Effector memory CD4-positive, alpha-beta T cell (primary cell): ENCODE data around the gene DNM1.

Experiments used
- DNase-seq, 3 donors: peaks; one replicate each; pipeline ENCODE4 v3.0.0-alpha.2; 2020
- H3K27ac ChIP-seq: 2 replicates; pipeline ENCODE4 v1.7.0; 2013; ENCODE audit warnings: mild to moderate bottlenecking, low read length, moderate library complexity; ENCODE audit not compliant: insufficient read depth, poor library complexity, severe bottlenecking
- H3K27me3 ChIP-seq: replicated peaks from 2 replicates; pipeline ENCODE4 v1.7.0; 2013; ENCODE audit warnings: mild to moderate bottlenecking, low read length; ENCODE audit not compliant: insufficient read depth, control insufficient read depth, poor library complexity, severe bottlenecking
- H3K36me3 ChIP-seq: 2 replicates; pipeline ENCODE4 v1.7.0; 2013; ENCODE audit warnings: mild to moderate bottlenecking, low read length, moderate library complexity; ENCODE audit not compliant: control insufficient read depth, insufficient read depth
- H3K4me1 ChIP-seq: 2 replicates; pipeline ENCODE4 v1.7.0; 2013; ENCODE audit warnings: low read length, mild to moderate bottlenecking; ENCODE audit not compliant: control insufficient read depth, insufficient read depth, poor library complexity, severe bottlenecking
- H3K4me3 ChIP-seq: 2 replicates; pipeline ENCODE4 v1.7.0; 2013; ENCODE audit warnings: low read length, low read depth, mild to moderate bottlenecking; ENCODE audit not compliant: insufficient read depth, poor library complexity, severe bottlenecking
- H3K9me3 ChIP-seq: 2 replicates; pipeline ENCODE4 v1.7.0; 2013; ENCODE audit warnings: mild to moderate bottlenecking, low read length, moderate library complexity; ENCODE audit not compliant: control insufficient read depth

The DNM1 gene

DNA sequence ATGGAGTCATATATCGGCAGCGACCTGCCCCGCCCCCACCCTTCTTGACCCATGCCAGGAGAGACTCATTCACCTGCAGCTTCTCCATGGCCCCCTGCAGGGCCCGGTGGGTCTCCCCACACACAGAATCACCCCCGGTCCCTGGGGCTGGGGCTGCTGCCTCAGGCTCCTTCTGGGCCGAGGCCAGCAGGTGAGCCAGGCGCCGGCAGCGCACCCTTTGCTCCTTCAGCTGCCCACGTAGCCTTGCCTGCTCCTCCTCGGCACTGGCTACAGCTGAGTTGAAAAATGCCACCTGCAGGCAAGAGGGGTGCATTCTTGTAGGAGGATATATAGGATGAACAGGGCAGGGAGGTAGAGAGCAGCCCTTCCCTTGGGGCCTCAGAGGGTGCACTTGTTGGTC is 54.7 kb downstream of the DNM1 start:
- Histone ChIP-seq H3K36me3 (peaks cover 49% of the 10 kb centered on the region), H3K4me1 (no peaks in the 10 kb centered on the region), H3K4me3 (no peak overlapping the region), H3K27me3 (no peaks in the 10 kb centered on the region), H3K9me3 (no peaks in the 10 kb centered on the region), H3K27ac (no peak overlapping the region)
- DNase-seq: no peak

GRCh38 chr9:128258326-128258725 is 55.1 kb downstream of the DNM1 start:
- H3K27ac ChIP-seq: no peak overlapping the region
- H3K9me3 ChIP-seq: no peaks in the 10 kb centered on the region
- no peaks in the 10 kb centered on the region for H3K4me1 ChIP-seq
- H3K36me3 ChIP-seq: peaks cover 53% of the 10 kb centered on the region
- DNase-seq: no peak
- H3K4me3 ChIP-seq: no peak overlapping the region
- no peaks in the 10 kb centered on the region for H3K27me3 ChIP-seq

DNA sequence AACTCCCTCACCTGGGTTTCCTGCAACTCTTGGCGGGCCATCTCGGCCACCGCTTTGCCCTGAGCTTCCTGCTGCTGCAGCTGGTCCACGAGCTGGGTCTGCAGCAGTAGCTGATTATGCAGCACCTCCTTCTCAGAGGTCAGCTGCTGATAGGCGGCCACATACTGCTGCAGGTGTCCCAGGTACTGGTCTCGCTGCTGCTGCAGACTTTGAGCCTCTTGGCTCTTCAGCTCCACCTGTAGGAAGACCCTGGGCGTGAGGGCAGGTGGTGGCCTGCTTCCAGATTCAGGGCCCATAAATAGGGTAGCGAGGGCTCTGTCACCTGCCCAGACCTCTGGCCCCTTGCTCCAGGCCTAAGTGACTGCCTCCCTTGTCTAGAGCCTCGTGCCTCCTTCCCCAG is 56.0 kb downstream of the DNM1 start:
- no peak overlapping the region for H3K27ac ChIP-seq
- no peak for DNase-seq
- H3K4me3 ChIP-seq: no peak overlapping the region
- H3K27me3 ChIP-seq: no peaks in the 10 kb centered on the region
- no peaks in the 10 kb centered on the region for H3K9me3 ChIP-seq
- no peaks in the 10 kb centered on the region for H3K4me1 ChIP-seq
- H3K36me3 ChIP-seq: peaks cover 53% of the 10 kb centered on the region

DNA sequence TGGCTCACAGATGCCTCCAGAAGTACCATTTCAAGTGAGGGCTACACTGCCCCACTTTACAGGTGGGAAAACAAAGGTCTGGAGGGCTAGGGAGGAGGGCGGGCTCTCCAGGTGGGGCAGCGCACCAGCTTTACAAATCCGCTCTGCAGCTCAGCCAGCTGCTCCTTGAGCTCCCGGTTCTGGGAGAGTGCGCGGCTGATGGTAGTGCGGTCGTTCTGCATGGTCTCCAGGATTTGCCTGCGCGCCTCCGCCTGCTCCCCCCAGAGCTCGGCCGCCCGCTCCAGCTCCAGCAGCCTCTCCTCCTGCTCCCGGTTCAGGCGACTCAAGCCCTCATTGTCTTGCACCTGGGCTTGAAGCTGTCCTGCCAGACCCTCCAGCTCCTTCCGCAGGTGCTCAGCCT is 57.2 kb downstream of the DNM1 start:
- no peaks in the 10 kb centered on the region for H3K9me3 ChIP-seq
- no peaks in the 10 kb centered on the region for H3K27me3 ChIP-seq
- H3K27ac ChIP-seq: no peak overlapping the region
- no peak for DNase-seq
- H3K36me3 ChIP-seq: peaks cover 53% of the 10 kb centered on the region
- no peak overlapping the region for H3K4me3 ChIP-seq
- H3K4me1 ChIP-seq: no peaks in the 10 kb centered on the region

DNA sequence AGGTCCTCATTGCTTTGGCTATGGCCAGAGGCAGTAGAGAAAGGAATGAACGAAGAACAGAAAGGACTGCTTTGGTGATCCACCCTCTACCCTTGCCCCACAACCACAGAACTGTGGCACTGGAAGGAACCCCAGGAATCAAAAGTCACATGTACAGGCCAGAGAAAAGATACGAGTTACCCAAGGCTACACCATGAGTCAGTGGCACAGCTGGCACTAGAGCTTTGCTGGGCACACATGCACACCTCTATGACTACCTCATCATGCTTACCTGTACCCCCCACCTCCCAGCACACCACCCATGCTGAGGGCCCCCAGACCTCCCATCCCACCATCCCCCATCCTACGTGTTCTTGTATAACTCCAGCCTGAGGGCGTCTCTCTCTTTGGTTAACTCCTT is 59.5 kb downstream of the DNM1 start:
- no peak for DNase-seq
- no peaks in the 10 kb centered on the region for H3K27me3 ChIP-seq
- H3K36me3 ChIP-seq: peaks cover 60% of the 10 kb centered on the region
- H3K4me1 ChIP-seq: no peaks in the 10 kb centered on the region
- H3K4me3 ChIP-seq: no peak overlapping the region
- no peak overlapping the region for H3K27ac ChIP-seq
- H3K9me3 ChIP-seq: no peaks in the 10 kb centered on the region

DNA sequence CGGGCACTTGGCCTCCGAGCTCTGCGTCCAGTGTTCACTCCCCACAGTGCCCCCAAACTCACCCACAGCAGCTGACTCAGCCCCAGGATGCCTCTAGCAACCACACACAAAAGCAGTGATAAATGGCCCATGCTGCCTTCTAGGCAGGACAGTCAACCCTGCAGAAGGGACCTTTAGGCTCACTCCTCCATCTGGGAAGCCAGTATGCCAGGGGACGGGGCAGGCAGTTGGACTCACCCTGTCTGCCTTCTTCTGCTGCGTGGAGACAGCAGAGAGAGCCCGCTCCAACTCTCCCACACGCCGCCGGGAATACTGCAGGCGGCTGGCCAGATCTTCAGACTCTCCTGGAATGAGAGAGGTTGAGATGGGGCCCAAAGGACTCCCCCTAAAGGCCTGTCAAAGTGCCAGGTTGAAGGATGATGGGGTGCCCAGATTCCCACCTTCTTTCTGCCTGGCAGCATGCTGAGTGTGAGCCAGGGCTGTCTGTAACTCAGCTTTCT is 62.2 kb downstream of the DNM1 start:
- Histone ChIP-seq H3K9me3 (no peaks in the 10 kb centered on the region), H3K27ac (no peak overlapping the region), H3K4me3 (no peak overlapping the region), H3K27me3 (no peaks in the 10 kb centered on the region), H3K36me3 (peaks cover 42% of the 10 kb centered on the region), H3K4me1 (no peaks in the 10 kb centered on the region)
- DNase-seq: no peak

DNA sequence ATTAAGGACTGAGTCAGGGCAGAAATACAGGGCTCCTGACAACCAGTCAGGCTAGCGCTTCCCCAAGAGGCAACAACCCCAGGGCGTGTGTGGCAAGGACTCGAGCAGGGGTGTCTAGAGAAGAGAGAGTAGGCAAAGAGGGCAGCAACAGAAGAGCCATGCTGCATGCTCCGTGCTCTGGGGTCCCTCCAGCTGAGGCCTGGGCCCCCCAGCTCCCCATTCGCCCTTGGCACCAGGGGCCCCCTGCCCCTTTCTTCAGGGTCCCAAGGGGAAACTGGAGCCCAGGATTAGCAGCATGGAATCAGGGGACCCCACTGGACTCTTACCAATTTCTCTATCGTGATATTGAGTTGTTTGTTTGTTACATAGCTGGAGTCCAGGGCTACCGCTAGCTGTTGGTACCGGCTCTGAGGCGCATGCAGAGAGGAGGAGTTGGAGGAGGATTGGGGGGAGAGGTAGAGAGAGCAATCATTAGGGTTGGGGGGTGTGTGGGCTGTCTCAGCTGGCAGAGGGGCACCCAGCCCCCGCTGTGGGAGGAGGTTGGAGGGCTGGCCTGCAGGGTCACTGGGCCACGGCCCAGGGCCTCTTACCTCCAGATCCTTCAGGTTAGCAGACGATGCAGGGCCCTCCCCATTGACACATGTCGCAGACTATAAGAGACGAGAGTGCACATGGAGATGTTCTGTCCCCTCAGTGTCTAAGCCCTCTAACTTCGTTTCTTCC is 63.9 kb downstream of the DNM1 start:
- peaks cover 26% of the 10 kb centered on the region for H3K36me3 ChIP-seq
- H3K9me3 ChIP-seq: no peaks in the 10 kb centered on the region
- H3K27me3 ChIP-seq: no peaks in the 10 kb centered on the region
- no peak overlapping the region for H3K4me3 ChIP-seq
- no peak for DNase-seq
- H3K4me1 ChIP-seq: no peaks in the 10 kb centered on the region
- no peak overlapping the region for H3K27ac ChIP-seq

DNA sequence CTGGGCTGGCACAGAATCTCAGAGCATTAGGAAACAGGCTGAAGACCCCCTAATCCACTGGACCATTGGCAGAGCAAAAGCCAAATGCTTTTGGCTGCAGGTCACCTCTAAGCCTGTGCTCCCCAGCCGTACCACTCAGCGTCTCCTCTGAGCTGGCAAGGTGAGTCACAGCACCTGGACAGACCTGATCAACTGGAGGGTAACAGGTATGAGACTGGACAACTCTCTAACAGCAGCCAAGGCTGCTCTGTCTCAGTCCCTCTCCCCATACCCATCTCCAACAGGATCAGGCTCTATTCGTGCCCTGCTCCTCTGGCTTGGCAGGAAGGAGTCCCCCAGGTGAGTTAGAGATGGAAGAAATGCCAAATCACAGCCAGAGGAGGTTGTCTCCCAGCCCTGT is 67.9 kb downstream of the DNM1 start:
- Histone ChIP-seq H3K9me3 (no peaks in the 10 kb centered on the region), H3K4me1 (peaks cover 7% of the 10 kb centered on the region), H3K4me3 (no peak overlapping the region), H3K27ac (no peak overlapping the region), H3K27me3 (no peaks in the 10 kb centered on the region), H3K36me3 (peaks cover 13% of the 10 kb centered on the region)
- no peak for DNase-seq

- DNase-seq: no peak
- no peak overlapping the region for H3K4me3 ChIP-seq
- H3K9me3 ChIP-seq: no peaks in the 10 kb centered on the region
- H3K27me3 ChIP-seq: no peaks in the 10 kb centered on the region
- H3K4me1 ChIP-seq: peaks cover 11% of the 10 kb centered on the region
- no peak overlapping the region for H3K27ac ChIP-seq
- H3K36me3 ChIP-seq: peaks cover 13% of the 10 kb centered on the region
Observed at GRCh38 chr9:128271512-128271911, 68.3 kb downstream of the DNM1 start.

DNA sequence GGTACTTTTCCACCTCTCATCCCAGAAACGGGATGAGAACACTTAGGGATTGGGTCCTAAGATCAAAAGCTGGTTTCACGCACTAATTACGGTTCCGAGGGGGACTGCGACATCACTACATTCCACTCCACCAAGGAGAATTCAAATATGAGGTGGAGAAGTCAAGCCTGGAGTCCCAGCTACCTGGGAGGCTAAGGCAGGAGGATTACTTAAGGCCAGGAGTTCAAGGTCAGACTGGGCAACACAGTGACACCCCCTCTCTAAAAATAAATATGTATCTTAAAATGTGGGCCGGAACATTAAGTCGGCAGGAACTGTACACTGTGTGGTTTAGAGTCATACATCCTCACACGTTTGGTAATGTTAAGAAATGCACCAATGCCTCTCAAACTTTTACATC is 71.1 kb downstream of the DNM1 start:
- H3K27me3 ChIP-seq: no peaks in the 10 kb centered on the region
- DNase-seq: no peak
- H3K36me3 ChIP-seq: no peaks in the 10 kb centered on the region
- H3K4me1 ChIP-seq: peaks cover 17% of the 10 kb centered on the region
- H3K9me3 ChIP-seq: no peaks in the 10 kb centered on the region
- H3K27ac ChIP-seq: no peak overlapping the region
- H3K4me3 ChIP-seq: no peak overlapping the region
